B cell (primary cell): ENCODE data around the gene SNAP47.

Experiments
- CTCF ChIP-seq: fragments of 200-600 bp; IDR thresholded peaks from one replicate; pipeline ENCODE4 v1.8.0; 2022; ENCODE audit warnings: antibody characterized with exemption, mild to moderate bottlenecking
- EZH2 ChIP-seq: IDR thresholded peaks from 2 replicates; pipeline ENCODE4 v1.6.1; 2012; ENCODE audit warnings: borderline replicate concordance, low read depth, mild to moderate bottlenecking, moderate library complexity, low read length; ENCODE audit not compliant: insufficient read depth, poor library complexity, severe bottlenecking

- TF ChIP-seq CTCF (no peak), EZH2 (no peak)
Observed at GRCh38 chr1:227741166-227741870, 6.1 kb downstream of the SNAP47 start.
